ENCODE data around the gene CKB. TPM values are rescaled to one million over a fixed set of nuclear protein-coding genes. Genes with fewer than 3 reads are reported as not detected.

The CKB gene
- total RNA-seq, 2 donors from 2014 or later, result 2.6 to 9.4 TPM

- DNase-seq (ENCODE audit: low spot score in 2 of 2) (no peak), ATAC-seq (no peak)
- Mint-ChIP-seq H3K36me3 (no peaks in the 10 kb centered on the region), H3K27ac (peak overlapping the region in 1 of 2 donors; percentile 33), H3K9me3 (no peaks in the 10 kb centered on the region)
Observed at GRCh38 chr14:103492156-103492925, 30.3 kb downstream of the CKB start.

GRCh38 chr14:103491691-103492090, 30.9 kb downstream of the CKB start:
- Mint-ChIP-seq H3K9me3 (no peaks in the 10 kb centered on the region), H3K27ac (no peak overlapping the region), H3K36me3 (no peaks in the 10 kb centered on the region)
- ATAC-seq (no peak), DNase-seq (ENCODE audit: low spot score in 2 of 2) (no peak)

- Mint-ChIP-seq H3K36me3 (no peaks in the 10 kb centered on the region), H3K27ac (peak overlapping the region in 1 of 2 donors; percentile 31), H3K9me3 (no peaks in the 10 kb centered on the region)
- DNase-seq (ENCODE audit: low spot score in 2 of 2) (no peak), ATAC-seq (no peak)
Observed at GRCh38 chr14:103489621-103490020, 33.0 kb downstream of the CKB start.

- DNase-seq (ENCODE audit: low spot score in 2 of 2) (no peak), ATAC-seq (no peak)
- no peaks in the 10 kb centered on the region for H3K9me3 Mint-ChIP-seq
- H3K36me3 Mint-ChIP-seq, result no peaks in the 10 kb centered on the region
- peak overlapping the region in 1 of 2 donors; percentile 31 for H3K27ac Mint-ChIP-seq
Observed at GRCh38 chr14:103488960-103489359, 33.7 kb downstream of the CKB start.

- H3K9me3 Mint-ChIP-seq, result no peaks in the 10 kb centered on the region
- DNase-seq (ENCODE audit: low spot score in 2 of 2) (no peak), ATAC-seq (no peak)
- no peak overlapping the region for H3K27ac Mint-ChIP-seq
- H3K36me3 Mint-ChIP-seq, result no peaks in the 10 kb centered on the region
Observed at GRCh38 chr14:103488071-103488470, 34.6 kb downstream of the CKB start.

GRCh38 chr14:103485504-103485903, 37.1 kb downstream of the CKB start:
- Mint-ChIP-seq H3K9me3 (no peaks in the 10 kb centered on the region), H3K36me3 (peaks cover 0 to 12% of the 10 kb centered on the region in 2 donors), H3K27ac (no peak overlapping the region)
- ATAC-seq (no peak), DNase-seq (ENCODE audit: low spot score in 2 of 2) (no peak)

- H3K36me3 Mint-ChIP-seq, result peaks cover 0 to 15% of the 10 kb centered on the region in 2 donors
- peak overlapping the region in 1 of 2 donors; percentile 29 for H3K27ac Mint-ChIP-seq
- DNase-seq (ENCODE audit: low spot score in 2 of 2) (no peak), ATAC-seq (no peak)
- no peaks in the 10 kb centered on the region for H3K9me3 Mint-ChIP-seq
Observed at GRCh38 chr14:103483600-103483999, 39.0 kb downstream of the CKB start.

GRCh38 chr14:103480595-103480994, 42.0 kb downstream of the CKB start:
- peaks cover 0 to 19% of the 10 kb centered on the region in 2 donors for H3K36me3 Mint-ChIP-seq
- no peaks in the 10 kb centered on the region for H3K9me3 Mint-ChIP-seq
- H3K27ac Mint-ChIP-seq, result peak overlapping the region; percentile 8 to 72
- DNase-seq (ENCODE audit: low spot score in 2 of 2) (no peak), ATAC-seq (peak; percentile 55 to 65)

GRCh38 chr14:103476631-103477030, 46.0 kb downstream of the CKB start:
- Mint-ChIP-seq H3K27ac (peak overlapping the region in 1 of 2 donors; percentile 67), H3K9me3 (no peaks in the 10 kb centered on the region), H3K36me3 (peaks cover 0 to 24% of the 10 kb centered on the region in 2 donors)
- DNase-seq (ENCODE audit: low spot score in 2 of 2) (no peak), ATAC-seq (no peak)

- DNase-seq (ENCODE audit: low spot score in 2 of 2) (no peak), ATAC-seq (peak in 1 of 2 donors; percentile 14)
- Mint-ChIP-seq H3K36me3 (peaks cover 0 to 18% of the 10 kb centered on the region in 2 donors), H3K9me3 (no peaks in the 10 kb centered on the region), H3K27ac (peak overlapping the region; percentile 27 to 36)
Observed at GRCh38 chr14:103476065-103476464, 46.6 kb downstream of the CKB start.

GRCh38 chr14:103474893-103475292, 47.7 kb downstream of the CKB start:
- Mint-ChIP-seq H3K36me3 (peaks cover 4 to 10% of the 10 kb centered on the region in 2 donors), H3K9me3 (no peaks in the 10 kb centered on the region)

GRCh38 chr14:103472939-103473338, 49.7 kb downstream of the CKB start:
- Mint-ChIP-seq H3K27ac (peak overlapping the region; percentile 16 to 39), H3K9me3 (no peaks in the 10 kb centered on the region), H3K36me3 (peaks cover 4 to 5% of the 10 kb centered on the region in 2 donors)
- DNase-seq (ENCODE audit: low spot score in 2 of 2) (no peak), ATAC-seq (peak in 1 of 2 donors; percentile 58)

More at GRCh38 chr14:103474893-103475292, 47.7 kb downstream of the CKB start:
- DNase-seq (ENCODE audit: low spot score in 2 of 2) (no peak), ATAC-seq (no peak)
- H3K27ac Mint-ChIP-seq, result no peak overlapping the region

Other genes starting within 250 kb of the CKB start
- gene EIF5, start 188.6 kb downstream of the CKB start, total RNA-seq, result 100 to 1,000 TPM; 154 to 243 TPM
- 10 to 100 TPM; 67.0 to 91.4 TPM for gene MARK3, start 137.4 kb downstream of the CKB start, total RNA-seq
- gene TRMT61A, start 6.4 kb upstream of the CKB start, total RNA-seq, result 1 to 10 TPM; 5.6 to 9.2 TPM
- gene BAG5, start 39.8 kb upstream of the CKB start, total RNA-seq, result 10 to 100 TPM; 15.6 to 24.1 TPM
- 10 to 100 TPM; 14.1 to 39.9 TPM for gene COA8, start 40.1 kb upstream of the CKB start, total RNA-seq
- gene KLC1, start 106.4 kb upstream of the CKB start, total RNA-seq, result 100 to 1,000 TPM; 114 to 137 TPM
- gene XRCC3, start 192.6 kb upstream of the CKB start, total RNA-seq, result 10 to 100 TPM; 45.8 to 46.4 TPM
- gene ZFYVE21, start 193.0 kb upstream of the CKB start, total RNA-seq, result 10 to 100 TPM; 15.3 to 16.4 TPM